ENCODE measurements around the gene TAF4. TPM values are rescaled to one million over a fixed set of nuclear protein-coding genes. Genes with fewer than 3 reads are reported as not detected.

Gene TAF4
- total RNA-seq, 4 donors from 2014 or later, result 8.0 to 24.9 (median 13.9) TPM

- peak overlapping the region; percentile 62 to 76 (median 72) for H3K4me3 ChIP-seq
- DNase-seq (peak in 1 of 2 donors; percentile 43), ATAC-seq (peak; percentile 39 to 47)
- H3K9me3 ChIP-seq, result no peaks in the 10 kb centered on the region
- TF ChIP-seq CTCF (IDR thresholded peaks at IDR 0.05 in 4 of 5, conservative IDR thresholded peaks at IDR 0.05 in 1 of 5), result no peak
- TF ChIP-seq POLR2A (IDR thresholded peaks at IDR 0.05), result no peak
- peak overlapping the region; percentile 82 to 89 (median 84) for H3K27ac ChIP-seq
- no peaks in the 10 kb centered on the region for H3K27me3 ChIP-seq
- no peaks in the 10 kb centered on the region for H3K36me3 ChIP-seq
- intact Hi-C loops (cut with DNase I; ENCODE audit: low total_unique reads) (loop anchor here (1.0 kb wide), 2 partner anchors 55 to 77 kb away; partner anchors contain the start of genes PSMA7 and SS18L1), in situ Hi-C loops (cut with MboI; ENCODE audit: low sequenced_read_pairs in 4 of 4) (loop anchor here in 1 of 4 donors (10.0 kb wide), 1 partner anchor 58 kb away; the partner anchor contains the start of gene LSM14B)
- H3K4me1 ChIP-seq, result peaks cover 48 to 49% of the 10 kb centered on the region in 2 donors
Observed at GRCh38 chr20:62066339-62066982, 780 bp upstream of the TAF4 start.

GRCh38 chr20:62064770-62065673 lies 659 bp downstream of the TAF4 start:
- in situ Hi-C loops (cut with MboI; ENCODE audit: low sequenced_read_pairs in 4 of 4) (loop anchor here in 1 of 4 donors (10.0 kb wide), 1 partner anchor 60 kb away; the partner anchor contains the start of gene LSM14B), intact Hi-C loops (cut with DNase I; ENCODE audit: low total_unique reads) (loop anchor here (2.0 kb wide), 2 partner anchors 44 to 118 kb away; partner anchors contain the start of gene MTG2)
- peak overlapping the region; percentile 74 to 85 (median 84) for H3K27ac ChIP-seq
- ATAC-seq (peak; percentile 19 to 21), DNase-seq (no peak)
- peak overlapping the region; percentile 49 to 59 (median 56) for H3K4me3 ChIP-seq
- H3K9me3 ChIP-seq, result no peaks in the 10 kb centered on the region
- H3K4me1 ChIP-seq, result peaks cover 42 to 49% of the 10 kb centered on the region in 2 donors
- TF ChIP-seq CTCF (IDR thresholded peaks at IDR 0.05 in 4 of 5, conservative IDR thresholded peaks at IDR 0.05 in 1 of 5) (no peak), POLR2A (IDR thresholded peaks at IDR 0.05) (no peak)
- no peaks in the 10 kb centered on the region for H3K36me3 ChIP-seq
- H3K27me3 ChIP-seq, result no peaks in the 10 kb centered on the region

- H3K4me3 ChIP-seq, result peak overlapping the region; percentile 10 to 53 (median 40)
- intact Hi-C loops (cut with DNase I; ENCODE audit: low total_unique reads), result loop anchor here (2.0 kb wide), 2 partner anchors 43 to 119 kb away; partner anchors contain the start of gene MTG2
- no peaks in the 10 kb centered on the region for H3K9me3 ChIP-seq
- H3K27me3 ChIP-seq, result no peaks in the 10 kb centered on the region
- H3K27ac ChIP-seq, result peak overlapping the region; percentile 60 to 70 (median 67)
- ATAC-seq (peak in 1 of 2 donors; percentile 28), DNase-seq (peak in 1 of 2 donors; percentile 69)
- H3K4me1 ChIP-seq, result peaks cover 35 to 45% of the 10 kb centered on the region in 2 donors
- no peak for TF ChIP-seq CTCF (IDR thresholded peaks at IDR 0.05 in 4 of 5, conservative IDR thresholded peaks at IDR 0.05 in 1 of 5)
- peak in 1 of 2 donors; percentile 22 for TF ChIP-seq POLR2A (IDR thresholded peaks at IDR 0.05)
- in situ Hi-C loops (cut with MboI; ENCODE audit: low sequenced_read_pairs in 4 of 4), result loop anchor here in 1 of 4 donors (10.0 kb wide), 1 partner anchor 61 kb away; the partner anchor contains the start of gene LSM14B
- no peaks in the 10 kb centered on the region for H3K36me3 ChIP-seq
Observed at GRCh38 chr20:62063981-62064769, 1.5 kb downstream of the TAF4 start.

All from gastrocnemius medialis (tissue), 4 donors.